CD4-positive, alpha-beta T cell treated with Interleukin-12 subunit alpha and Interleukin-12 subunit beta, for 1 hour (primary cell): ENCODE results near the gene PABPC1L.

Source experiments
- DNase-seq: peaks from one replicate; pipeline ENCODE4 v3.0.0-alpha.2; 2020

The PABPC1L gene

DNA sequence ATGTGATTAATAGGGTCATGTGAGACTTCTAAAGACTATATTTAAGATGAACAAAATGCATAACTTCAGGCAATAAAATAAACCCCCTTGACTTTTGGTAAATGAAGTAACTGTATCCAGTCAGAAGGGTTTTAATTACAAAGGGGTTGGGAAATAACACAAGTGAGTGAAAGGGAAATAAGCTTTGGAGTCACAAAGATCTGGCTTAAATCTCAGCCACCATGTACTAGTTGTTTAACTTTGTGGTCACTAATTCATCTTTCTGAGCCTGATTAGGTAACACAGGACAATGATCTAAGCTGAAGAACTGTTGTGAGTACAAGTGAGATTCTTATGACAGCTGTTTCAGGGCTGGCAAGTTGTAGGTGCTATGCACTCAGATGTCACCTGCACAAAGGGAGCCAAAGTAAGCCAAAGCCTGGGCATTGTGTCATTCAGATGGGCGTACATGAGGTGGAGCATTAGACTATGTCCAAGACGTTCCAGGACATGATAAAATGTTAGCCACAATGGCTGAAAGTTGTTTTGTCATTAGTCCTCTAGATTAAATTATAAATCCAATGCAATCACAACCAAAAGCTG is 36.5 kb downstream of the PABPC1L start:
- no peak for DNase-seq

DNA sequence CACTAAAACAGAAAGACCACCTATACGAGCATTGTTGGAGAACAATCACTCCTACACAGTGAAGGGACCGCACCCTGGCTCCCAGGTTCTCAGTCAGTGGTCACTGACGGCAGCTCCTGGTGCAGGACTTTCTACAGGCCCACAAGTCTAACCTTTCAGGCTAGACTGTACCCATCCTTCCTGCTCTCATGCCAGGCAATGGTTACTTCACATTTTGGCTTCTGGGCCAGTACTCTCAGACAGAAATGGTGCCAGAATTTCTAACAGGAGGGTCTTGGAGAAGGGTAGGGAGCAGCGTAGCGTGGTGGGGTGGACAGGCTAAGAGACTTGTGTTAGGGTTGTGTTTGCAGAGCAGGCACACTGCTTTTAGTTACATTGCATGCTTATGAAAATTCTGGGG is 38.2 kb downstream of the PABPC1L start:
- DNase-seq, result no peak

DNA sequence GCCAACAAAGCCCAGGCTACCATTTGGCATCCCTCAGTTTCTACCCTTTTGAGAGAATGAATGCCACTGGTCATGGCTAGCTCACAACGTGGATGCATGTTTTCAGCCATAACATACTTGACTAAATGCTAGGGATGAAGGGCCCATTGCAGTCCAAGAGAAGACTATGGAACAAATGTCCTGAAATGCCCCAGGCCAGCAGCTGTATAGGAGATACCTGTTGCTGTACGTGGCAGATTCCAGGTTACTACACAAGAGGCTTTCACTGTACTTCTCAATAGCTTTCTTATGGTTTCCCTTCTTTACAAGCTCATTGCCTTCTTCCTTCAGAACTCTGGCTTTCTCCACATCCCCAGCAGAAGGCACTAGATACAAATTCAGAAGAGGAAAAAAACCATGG is 38.7 kb downstream of the PABPC1L start:
- no peak for DNase-seq

DNA sequence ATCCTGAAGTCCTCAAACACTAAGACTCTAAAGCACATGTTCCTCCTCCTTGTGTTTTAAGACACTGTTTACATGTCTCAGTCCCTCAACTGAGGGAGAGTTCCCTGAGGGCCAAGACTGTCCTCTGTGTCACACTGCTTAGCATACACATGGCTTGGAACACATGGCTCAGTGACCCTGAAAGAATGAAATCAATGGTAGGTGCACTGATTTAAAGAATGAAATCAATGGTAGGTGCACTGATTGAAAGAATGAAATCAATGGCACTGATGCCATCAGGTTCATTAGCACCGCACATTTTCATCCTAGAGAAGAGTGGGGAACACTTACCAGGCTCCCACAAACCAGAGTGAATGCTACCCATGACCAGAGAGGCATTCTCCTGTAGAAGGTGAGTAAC is 40.5 kb downstream of the PABPC1L start:
- DNase-seq, result no peak

DNA sequence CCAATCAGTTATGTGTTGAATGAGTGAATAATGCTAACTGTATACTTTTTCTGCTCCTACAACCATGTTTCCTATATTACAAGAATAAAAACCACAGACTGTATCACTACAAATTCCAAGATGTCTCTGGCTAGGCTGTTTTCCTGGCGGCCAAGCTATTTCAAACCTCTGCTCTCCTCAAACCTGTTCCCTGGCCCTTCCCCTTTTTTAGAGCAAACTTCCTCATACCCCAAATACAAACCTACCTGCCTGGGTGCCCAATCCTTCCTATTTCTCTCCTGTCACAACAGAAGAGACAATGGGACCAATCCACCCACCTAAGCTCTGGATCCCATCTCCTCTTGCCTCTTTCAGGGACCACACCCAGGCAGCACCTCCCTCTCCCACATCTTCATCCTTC is 42.9 kb downstream of the PABPC1L start:
- DNase-seq, result no peak

DNA sequence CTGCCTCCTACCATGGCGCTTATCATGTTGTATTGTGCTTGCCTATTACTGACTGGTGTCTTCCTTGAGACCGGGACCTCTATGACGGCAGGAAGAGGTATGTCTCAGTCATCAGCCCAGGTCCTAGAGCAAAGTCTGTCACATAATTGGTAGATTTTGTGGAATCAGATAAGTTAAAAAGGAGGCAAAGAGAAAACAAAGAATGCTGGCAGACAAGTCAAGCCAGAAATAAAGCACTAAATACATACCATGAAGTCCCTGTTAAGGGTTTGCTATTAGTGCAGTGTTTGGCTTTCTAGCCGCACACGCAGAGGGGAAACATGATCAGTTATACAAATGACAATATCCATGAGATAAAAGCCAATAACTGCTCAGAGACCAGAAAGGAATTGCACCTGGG is 44.4 kb downstream of the PABPC1L start:
- no peak for DNase-seq

DNA sequence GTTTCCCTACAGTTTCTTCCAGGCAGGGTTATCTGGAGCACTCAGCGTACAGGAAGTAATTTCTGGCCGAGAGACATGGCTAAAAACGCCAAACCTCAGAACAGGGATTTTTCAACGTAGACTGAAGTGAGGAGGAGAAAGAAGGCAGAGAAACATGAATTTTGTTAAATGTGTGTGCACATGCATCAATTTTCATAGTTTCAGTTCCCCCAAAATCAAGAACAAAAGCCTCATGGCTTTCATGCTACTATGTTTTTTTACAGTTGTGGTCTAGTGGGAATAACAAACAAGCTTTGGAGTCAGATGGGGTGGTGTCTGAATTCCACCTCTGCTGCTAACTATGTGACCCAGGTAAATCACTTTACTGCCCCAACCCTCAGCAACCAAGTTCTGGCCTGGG is 45.4 kb downstream of the PABPC1L start:
- DNase-seq, result no peak

DNA sequence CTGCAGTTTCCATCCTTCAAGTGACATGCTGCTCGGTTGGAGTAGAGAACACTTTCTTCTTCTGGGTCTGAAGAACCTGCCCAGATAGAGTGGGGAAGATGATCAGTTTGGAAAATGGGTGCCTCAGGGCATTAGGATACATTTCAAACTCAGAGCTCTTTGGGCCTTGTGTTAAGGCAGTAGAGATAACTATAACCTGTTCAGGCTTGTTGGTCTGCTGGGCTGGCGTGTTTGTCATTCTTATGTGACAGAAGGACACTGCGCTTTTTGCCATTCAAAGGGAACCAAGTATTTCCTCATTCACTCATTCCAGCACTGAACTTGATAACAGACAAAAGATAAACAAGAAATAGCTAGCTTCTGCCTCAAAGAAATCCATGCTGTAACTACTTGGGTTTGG is 46.5 kb downstream of the PABPC1L start:
- no peak for DNase-seq

DNA sequence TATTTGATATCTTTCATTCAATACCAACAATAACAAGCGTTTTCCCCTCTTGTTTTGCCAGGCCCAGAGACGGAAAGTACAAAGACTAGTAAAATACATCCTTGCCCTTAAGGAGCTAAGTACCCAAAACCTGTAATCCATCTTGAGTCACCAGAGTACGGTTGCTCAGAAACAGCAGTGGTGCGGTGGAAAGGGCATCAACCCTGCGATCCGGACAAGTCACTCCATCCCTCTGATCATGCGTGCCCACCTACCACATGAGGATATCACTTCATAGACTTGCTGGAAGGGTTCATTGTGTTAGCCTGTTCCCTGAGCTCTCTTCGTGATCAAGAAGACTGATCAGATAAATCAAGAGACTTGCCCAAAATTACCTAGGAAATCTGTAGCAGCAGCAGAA is 48.4 kb downstream of the PABPC1L start:
- DNase-seq, result no peak

DNA sequence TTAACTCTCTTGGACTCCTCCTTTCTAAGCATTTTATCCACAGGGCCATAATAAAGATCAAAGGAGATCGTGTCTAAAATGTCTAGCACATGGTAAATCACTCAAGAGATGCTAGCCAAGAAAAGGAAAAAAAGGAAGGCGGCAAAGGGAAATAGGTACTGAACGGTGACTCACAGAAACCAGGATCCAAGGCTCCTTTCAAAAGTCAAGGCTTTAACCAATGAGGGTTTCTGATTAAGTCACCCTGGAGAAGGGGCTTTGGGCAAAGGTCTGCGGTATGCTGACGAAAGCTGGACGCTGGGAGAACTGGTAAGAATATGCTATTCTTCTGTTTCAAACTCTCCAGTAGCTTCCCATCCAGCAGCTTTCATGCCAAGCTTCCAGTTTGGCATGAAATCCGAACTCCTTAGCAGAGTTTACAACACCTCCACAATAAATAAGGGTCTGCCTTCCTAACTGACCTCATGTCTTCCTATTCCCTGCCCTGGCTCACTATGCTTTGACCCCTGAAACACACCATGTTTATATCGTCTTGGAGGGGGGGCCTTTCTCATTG is 49.3 kb downstream of the PABPC1L start:
- DNase-seq, result no peak

DNA sequence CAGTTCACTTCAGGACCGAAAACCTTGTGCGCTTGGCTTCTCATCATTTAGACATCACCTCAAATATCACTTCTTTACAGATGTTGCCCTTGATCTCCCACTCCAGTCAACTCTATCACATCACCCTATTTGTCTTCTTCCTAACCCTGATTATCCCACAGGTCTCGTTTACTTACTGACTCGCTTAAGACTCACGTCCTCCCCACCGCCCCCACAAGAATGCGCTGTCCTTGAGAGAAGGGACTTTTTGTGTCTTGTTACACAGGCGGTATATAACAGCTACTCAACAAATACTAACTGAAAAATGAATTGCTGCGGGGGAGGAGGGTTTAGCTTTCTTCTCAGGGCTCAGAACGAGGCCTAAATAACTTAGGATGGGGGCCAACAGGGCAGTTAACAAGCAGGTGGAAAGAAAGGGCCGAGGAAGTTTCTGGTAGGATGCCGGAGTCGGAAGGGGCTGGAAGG is 49.8 kb downstream of the PABPC1L start:
- peak; percentile 54 for DNase-seq

DNA sequence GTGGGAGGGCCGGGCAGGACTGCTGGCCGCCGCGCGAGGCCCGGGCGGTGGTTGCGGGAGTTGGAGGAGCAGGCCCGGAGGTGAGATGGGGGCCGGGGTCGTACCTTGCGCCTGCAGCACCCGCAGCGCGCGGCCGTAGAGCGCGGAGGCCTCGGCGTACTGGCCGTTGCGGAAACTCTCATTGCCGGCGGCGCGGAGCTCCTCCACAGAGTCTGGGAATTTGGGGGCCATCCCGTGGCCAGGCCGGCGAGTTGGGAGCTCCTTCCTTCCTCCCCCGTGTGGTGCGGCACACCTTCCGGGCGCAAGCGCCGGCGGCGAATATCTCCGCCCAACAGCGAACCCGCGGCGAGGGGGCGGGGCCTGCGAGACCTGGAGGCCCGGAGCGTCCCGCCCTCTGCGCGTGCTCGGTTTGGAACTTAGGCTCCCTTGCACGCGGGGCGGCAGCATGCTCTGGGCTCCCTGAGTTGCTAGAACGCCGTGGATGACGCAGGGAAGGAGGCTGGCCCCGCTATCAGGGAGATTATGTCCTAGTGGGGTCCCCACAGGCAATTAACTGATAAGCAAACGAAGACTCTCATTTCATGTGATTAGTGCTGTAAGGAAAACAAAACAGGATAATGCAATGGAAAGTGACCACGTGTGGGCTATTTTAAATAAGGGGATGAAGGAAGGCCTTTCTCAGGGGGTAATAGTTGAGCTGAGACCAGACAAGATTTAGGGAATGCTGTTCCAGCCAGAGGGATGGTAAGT is 50.4 kb downstream of the PABPC1L start, which contains the start of gene TOMM34:
TOMM34 (minus strand) TSS at position 295 of the 750 bp plus-strand sequence; CDS start at position 231, 64 bp downstream.
- peak; percentile 92 for DNase-seq

DNA sequence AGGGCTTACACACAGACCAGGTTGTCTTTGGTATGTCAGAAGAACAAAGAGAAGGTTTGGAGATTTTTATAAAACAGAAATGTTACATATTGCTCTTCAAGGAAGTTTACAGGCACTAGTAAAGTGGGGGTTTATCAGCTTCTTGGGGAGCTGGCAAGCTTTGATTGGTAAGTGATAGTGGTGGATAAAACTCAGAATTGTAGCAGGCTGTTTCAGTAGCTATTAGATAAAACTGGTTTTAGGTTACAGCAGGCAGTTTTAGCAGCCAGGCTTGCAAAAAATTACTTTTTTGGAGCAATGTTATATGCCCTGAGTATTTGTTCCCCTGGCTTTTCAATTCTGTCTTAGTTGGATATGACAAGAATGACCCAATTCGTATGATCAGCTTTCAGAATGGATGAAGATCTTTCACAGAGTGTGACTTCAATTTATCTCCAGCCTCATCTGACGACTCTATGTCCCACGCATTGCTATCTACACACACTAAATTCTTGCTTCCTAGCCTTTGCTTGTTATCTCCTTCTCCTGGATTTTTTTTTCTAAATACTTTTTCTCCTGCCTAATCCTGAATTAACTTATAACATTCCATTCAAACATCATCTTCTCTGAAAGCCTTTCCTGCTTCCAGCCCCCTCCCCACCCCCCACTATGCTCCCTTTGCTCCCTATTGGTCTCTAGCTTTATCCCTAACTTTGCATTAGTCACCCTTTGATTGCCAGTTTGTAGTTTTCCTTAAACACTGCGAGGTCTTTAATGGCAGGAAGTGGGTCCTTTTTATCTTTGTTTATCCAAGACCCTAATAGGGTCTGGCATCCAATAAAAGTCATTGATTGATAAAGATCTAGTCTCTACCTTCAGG is 51.4 kb downstream of the PABPC1L start:
- no peak for DNase-seq

DNA sequence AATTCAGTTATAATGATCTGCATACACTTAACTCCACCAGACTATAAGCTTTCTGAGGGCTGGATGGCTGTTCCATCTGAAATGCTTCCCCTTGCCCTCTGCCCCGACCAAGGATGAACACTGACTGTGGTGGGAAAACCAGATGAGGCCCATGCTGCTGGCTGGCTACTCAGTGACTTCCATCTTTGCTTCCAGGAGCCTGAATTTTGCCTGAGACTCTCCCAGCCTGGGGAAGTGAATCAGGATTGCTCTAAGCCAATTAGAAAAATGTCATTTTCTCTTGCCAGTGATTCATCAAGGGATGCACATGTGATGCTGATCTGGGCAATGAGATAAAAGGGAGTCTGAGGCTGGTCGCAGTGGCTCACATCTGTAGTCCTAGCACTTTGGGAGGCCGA is 52.0 kb downstream of the PABPC1L start:
- DNase-seq, result no peak

DNA sequence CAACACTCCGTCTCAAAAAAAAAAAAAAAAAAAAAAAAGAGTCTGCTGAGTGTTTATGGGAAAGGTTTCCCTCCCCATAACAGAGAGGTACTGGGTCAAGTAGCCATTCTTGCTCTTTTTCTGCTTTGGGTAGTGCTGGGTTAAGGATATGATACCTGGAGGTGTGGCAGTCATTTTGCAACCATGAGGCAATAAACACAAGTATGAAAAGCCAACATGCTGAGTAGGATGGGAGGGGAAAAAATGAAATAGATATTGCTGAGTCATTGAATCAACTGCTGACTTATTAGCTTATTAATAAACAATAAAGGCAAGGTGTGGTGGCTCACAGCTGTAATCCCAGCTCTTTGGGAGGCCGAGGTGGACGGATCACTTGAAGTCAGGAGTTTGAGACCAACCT is 52.6 kb downstream of the PABPC1L start:
- no peak for DNase-seq

DNA sequence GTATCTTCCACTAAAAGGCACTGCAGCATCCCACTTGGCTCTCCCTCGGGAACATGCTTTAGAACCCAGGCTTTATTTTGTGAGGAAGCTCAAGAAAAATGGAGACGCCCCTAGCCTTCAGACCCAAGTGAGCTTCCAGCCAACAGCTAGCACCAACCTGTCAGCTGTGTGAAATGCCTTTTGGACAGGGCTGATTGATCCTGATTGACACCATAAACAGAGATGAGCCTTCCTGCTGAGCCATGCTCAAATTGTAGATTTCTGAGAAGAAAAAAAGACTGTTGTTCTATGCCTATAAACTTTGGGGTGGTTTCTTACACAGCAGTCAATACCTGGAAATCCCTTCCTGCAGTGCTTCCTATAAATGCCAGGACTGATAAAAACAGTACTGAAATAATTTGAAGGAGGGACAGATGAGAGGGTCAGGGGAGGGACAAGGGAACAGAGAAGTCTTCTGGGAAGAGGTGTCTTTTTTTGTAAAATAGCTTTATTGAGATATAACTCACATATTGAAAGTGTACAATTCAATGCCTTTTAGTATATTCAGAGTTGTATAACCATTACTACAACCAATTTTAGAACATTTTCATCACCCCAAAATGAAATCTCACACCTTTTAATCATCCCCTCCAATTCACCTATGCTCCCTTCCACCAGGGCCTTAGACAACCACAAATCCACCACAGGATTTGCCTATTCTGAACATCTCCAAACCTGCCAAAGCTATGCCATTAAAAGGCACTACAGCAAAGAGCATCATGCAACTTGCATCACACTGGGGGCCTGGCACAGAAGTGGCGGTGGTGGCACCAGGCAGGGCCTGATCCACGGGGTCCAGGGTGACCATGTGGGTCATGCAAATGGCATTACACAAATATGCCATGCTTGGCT is 53.7 kb downstream of the PABPC1L start:
- DNase-seq, result no peak

DNA sequence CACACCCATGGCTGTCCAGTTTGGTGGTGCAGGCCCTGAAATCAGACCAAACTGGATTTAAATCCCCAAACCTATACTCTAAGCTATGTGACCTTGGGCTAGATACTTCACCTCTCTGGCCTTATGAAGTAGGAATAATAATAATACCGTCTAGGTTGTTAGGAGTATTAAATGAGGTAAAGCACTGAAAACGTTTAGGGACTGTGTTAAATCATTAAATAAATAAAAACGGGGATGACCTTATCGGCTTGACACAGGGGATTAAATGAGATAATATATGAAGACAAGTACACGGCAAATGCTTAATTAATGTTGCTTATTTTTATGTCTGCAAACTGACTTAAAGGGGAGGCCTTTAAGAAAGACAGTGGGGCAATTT is 55.8 kb downstream of the PABPC1L start:
- DNase-seq, result no peak

DNA sequence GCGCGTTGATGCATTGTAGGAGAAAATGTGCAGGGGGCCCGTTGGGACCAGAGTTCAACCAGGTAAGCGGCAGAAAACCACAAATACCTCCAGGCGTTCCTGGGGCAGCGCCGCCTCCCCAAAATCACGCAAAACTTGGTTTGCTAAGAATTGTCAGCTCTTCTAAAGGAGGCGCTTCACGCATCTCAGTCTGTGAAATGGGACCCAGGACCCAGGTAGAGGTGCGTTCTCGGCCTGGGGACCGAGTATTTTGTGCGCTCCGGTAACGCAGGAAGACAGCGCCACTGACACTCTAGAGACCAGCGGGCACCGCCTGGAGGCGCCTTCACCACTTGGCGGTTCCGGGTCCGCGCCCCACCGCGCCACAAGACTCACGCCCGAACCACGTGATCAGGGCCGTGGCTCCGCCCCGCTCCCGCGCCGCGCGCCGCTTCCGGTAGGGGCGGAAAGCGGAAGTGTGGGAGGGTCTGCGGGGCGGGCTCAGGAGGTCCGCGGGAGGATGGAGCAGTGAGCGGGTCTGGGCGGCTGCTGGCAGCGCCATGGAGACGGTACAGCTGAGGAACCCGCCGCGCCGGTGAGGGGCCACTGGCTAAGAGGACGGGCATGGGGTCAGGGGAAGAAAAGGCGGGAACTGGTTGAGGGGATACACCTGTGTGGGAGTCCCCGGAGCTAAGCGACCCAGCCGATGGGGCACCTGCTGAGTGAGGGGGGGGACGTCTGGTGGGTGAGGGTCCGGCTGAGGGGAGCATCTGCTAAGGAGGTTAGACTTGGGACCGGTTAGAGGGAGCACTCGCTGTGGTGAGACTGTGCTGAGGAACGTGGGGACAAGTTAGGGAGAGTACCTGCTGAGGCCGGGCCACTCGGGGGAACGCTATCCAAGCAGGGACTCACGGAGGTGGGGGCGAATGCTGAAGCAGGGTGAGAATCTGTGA is 56.4 kb downstream of the PABPC1L start, which contains the start of gene STK4:
STK4 (plus strand) TSS at position 483 of the 932 bp plus-strand sequence; CDS start at position 540, 57 bp downstream.
- peak; percentile 96 for DNase-seq

DNA sequence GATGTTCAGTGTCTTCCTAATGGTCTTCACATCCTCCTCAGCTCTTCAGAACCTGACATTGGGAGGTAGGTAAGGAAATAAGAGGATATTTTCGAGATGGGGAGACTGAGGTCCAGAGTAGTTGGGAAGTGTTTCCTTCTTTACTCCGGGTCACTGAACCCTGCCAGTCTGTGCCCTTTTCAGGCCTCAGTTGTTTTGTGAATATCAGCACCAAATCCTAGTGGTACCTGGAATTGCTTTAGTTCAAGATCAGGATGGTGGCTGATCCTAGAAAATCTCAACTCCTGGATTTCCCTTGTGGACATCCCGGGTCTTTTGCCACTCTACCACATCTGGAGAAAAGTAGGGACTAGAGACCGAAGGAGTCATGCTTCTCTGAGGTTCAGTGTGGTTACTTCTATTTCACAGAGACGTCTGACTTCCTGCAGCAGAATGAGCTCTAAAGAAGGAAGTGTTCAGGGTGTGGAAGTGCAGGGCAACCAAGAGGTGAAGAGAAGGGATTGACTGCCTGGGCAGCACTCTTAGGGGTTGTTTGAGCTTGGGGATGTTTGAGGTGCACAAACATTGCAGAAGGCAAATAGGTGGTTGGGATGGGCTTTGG is 57.4 kb downstream of the PABPC1L start:
- peak; percentile 73 for DNase-seq

DNA sequence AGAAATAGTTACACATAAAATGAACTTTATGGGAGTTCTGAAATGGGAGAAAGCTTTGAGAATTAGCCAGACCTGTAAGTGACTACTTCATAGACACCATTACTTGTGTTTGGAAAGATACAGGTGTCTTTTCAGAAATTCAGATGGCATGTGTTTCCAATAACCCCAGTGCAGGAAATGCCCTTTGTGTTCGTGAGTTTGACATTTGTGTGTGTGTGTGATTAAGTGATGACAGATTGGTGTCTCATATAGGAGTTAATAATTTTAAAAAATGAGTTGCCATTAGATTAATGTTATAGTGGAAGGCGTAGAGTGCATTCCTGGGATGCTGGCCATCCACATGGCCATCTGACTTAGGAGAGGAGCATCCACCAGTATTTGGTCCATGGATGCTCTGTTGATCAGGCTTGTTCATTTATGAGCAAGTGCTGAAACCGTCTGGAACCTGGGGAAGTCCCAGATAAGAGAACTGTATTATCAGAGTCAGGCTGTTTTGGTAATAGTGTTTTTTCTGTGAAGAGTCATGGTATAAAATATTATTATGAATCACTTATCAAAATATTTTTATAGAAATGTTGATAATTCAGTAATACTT is 59.5 kb downstream of the PABPC1L start:
- peak; percentile 66 for DNase-seq
